ENCODE data around the gene THSD7A. TPM values are rescaled to one million over a fixed set of nuclear protein-coding genes. Genes with fewer than 3 reads are reported as not detected.
A peak's percentile ranks its signal among the peaks of the same experiment; 100 is the strongest.

THSD7A gene
- total and polyA plus RNA-seq, 11 donors = 0.11 to 5.2 (median 1.1) TPM

- ATAC-seq = peak in 1 of 4 donors; percentile 64
- intact Hi-C loops (cut with DNase I) = no loop called here
- peaks cover 0 to 7% (median 0%) of the 10 kb centered on the region in 12 donors for H3K9me3 ChIP-seq
Measured at GRCh38 chr7:11557627-11558026, 274.4 kb downstream of the THSD7A start.

DNA sequence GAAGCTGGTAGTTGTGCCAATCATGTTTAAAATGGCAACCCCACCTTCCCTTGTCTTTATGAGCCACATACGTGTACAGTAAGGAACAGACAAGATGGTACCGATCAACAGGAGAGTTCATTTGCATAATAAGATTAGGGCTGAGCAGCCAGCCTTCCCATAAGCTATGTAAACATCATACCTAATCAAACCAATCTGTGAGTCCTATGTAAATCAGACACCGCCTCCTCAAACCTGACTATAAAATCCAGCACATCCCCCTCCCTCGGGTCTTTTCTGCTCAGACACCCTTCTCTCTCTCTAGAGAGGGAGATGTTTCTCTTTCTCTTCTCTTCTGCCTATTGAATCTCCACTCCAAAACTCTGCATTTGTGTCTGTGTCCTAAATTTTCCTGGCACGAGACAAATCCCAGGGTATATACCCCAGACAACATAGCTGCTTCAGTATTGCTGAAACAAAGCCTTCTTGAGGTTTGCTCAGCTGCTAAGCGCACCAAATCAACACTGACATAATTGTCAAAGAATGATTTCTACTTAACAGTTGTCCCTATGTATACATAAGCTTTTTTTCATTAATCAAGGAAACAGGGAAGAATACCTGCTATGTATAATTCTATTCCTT is 279.2 kb downstream of the THSD7A start:
- no peak overlapping the region for H3K4me3 ChIP-seq
- no peaks in the 10 kb centered on the region for H3K4me1 ChIP-seq
- ATAC-seq = no peak
- TF ChIP-seq POLR2A (IDR thresholded peaks at IDR 0.05) (no peak), CTCF (IDR thresholded peaks at IDR 0.05) (no peak)
- no peaks in the 10 kb centered on the region for H3K36me3 ChIP-seq
- no peak for DNase-seq
- no peaks in the 10 kb centered on the region for H3K27me3 ChIP-seq
- H3K9me3 ChIP-seq = peaks cover 0 to 7% (median 0%) of the 10 kb centered on the region in 12 donors
- WGBS, 4 donors = 86 to 89% (median 87%) methylated on average over 6 of the region's 6 CpGs
- no peak overlapping the region for H3K27ac ChIP-seq
- intact Hi-C loops (cut with DNase I) = no loop called here

More at GRCh38 chr7:11557627-11558026, 274.4 kb downstream of the THSD7A start:
- WGBS, 4 donors = 35 to 45% (median 40%) methylated on average over 2 of the region's 2 CpGs
- no peaks in the 10 kb centered on the region for H3K4me1 ChIP-seq
- no peak for TF ChIP-seq POLR2A (IDR thresholded peaks at IDR 0.05)
- no peak for TF ChIP-seq CTCF (IDR thresholded peaks at IDR 0.05)
- no peak overlapping the region for H3K4me3 ChIP-seq
- H3K27ac ChIP-seq = no peak overlapping the region
- no peaks in the 10 kb centered on the region for H3K36me3 ChIP-seq
- no peak for DNase-seq
- H3K27me3 ChIP-seq = no peaks in the 10 kb centered on the region

- no peak for DNase-seq
- ATAC-seq = no peak
- Histone ChIP-seq H3K27ac (no peak overlapping the region), H3K4me1 (no peaks in the 10 kb centered on the region), H3K4me3 (no peak overlapping the region), H3K9me3 (peaks cover 0 to 18% (median 1%) of the 10 kb centered on the region in 12 donors), H3K27me3 (no peaks in the 10 kb centered on the region), H3K36me3 (no peaks in the 10 kb centered on the region)
- TF ChIP-seq CTCF (IDR thresholded peaks at IDR 0.05) = no peak
- TF ChIP-seq POLR2A (IDR thresholded peaks at IDR 0.05) = no peak
- intact Hi-C loops (cut with DNase I) = no loop called here
Measured at GRCh38 chr7:11551470-11551869, 280.5 kb downstream of the THSD7A start.

- H3K4me3 ChIP-seq = no peak overlapping the region
- H3K9me3 ChIP-seq = peaks cover 0 to 18% (median 1%) of the 10 kb centered on the region in 12 donors
- intact Hi-C loops (cut with DNase I) = no loop called here
- no peaks in the 10 kb centered on the region for H3K27me3 ChIP-seq
- H3K4me1 ChIP-seq = no peaks in the 10 kb centered on the region
- TF ChIP-seq POLR2A (IDR thresholded peaks at IDR 0.05) = no peak
- no peak overlapping the region for H3K27ac ChIP-seq
- WGBS, 4 donors = 44 to 93% (median 51%) methylated on average over 1 of the region's 1 CpG
- DNase-seq = no peak
- H3K36me3 ChIP-seq = no peaks in the 10 kb centered on the region
- no peak for ATAC-seq
Measured at GRCh38 chr7:11548532-11548931, 283.5 kb downstream of the THSD7A start.

GRCh38 chr7:11541330-11541729 is 290.7 kb downstream of the THSD7A start:
- no peak for ATAC-seq
- WGBS, 4 donors = 96 to 97% (median 97%) methylated on average over 8 of the region's 8 CpGs

More at GRCh38 chr7:11541330-11541729, 290.7 kb downstream of the THSD7A start:
- Histone ChIP-seq H3K9me3 (peaks cover 0 to 4% (median 0%) of the 10 kb centered on the region in 12 donors), H3K36me3 (peaks cover 0 to 12% (median 0%) of the 10 kb centered on the region in 9 donors), H3K4me1 (peaks cover 0 to 16% (median 0%) of the 10 kb centered on the region in 12 donors), H3K27me3 (no peaks in the 10 kb centered on the region), H3K27ac (no peak overlapping the region), H3K4me3 (no peak overlapping the region)
- no peak for TF ChIP-seq POLR2A (IDR thresholded peaks at IDR 0.05)
- no peak for TF ChIP-seq CTCF (IDR thresholded peaks at IDR 0.05)
- no peak for DNase-seq
- intact Hi-C loops (cut with DNase I) = no loop called here

Data from heart left ventricle (tissue), 16 donors.